Measurements from ENCODE around the gene RNF34. TPM values are rescaled to one million over a fixed set of nuclear protein-coding genes. Genes with fewer than 3 reads are reported as not detected.

The RNF34 gene
- total RNA-seq, 4 donors from 2014 or later: 32.3 to 57.1 (median 46.2) TPM

DNA sequence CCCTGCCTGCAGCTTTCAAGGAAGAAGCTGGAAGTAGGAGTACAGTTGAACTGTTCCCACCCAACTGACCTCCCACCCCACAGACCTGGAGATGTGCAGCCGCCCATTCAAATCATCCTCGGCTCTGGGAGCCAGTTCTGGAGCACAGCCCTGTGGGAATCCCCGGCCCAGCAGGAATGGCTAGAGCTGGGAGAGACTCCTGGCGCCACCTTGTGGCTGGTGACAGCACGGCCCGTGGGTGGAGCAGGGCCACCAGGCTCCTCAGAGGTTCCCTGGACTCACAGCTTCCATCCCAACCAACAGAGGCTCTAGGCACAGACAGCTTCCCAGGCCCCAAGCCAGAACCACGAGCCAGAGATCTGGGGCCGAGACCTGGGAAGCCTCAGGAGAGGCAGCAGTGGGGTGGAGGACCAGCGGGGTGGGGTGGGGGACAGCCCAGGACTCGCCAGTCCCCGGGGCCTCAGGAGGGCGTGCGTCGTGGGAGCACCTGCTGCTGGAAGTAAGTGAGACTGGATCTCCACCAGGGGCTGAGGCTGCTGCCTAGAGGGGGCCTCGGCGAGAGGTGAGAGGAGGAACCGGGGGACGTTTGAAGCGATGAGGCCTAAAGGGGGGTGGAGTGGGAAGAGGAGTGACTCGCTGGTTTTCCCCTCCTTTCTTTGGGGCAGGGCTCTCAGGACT lies 43.4 kb downstream of the RNF34 start:
- intact Hi-C loops (cut with DNase I; ENCODE audit: low total_unique reads) (loop anchor here (1.0 to 5.0 kb wide), 2 partner anchors 91 to 109 kb away; partner anchors contain the start of gene ANAPC5), in situ Hi-C loops (cut with MboI; ENCODE audit: low sequenced_read_pairs in 4 of 4) (loop anchor here in 2 of 4 donors (5.0 to 10.0 kb wide), 2 partner anchors 109 to 111 kb away; no protein-coding TSS in a partner anchor)
- peaks cover 0 to 36% of the 10 kb centered on the region in 2 donors for H3K36me3 ChIP-seq
- H3K27ac ChIP-seq: peak overlapping the region in 3 of 4 donors; percentile 14 to 29 (median 23)
- no peaks in the 10 kb centered on the region for H3K27me3 ChIP-seq
- no peaks in the 10 kb centered on the region for H3K9me3 ChIP-seq
- peaks cover 0 to 5% of the 10 kb centered on the region in 2 donors for H3K4me1 ChIP-seq
- TF ChIP-seq CTCF (IDR thresholded peaks at IDR 0.05 in 4 of 5, conservative IDR thresholded peaks at IDR 0.05 in 1 of 5) (peak; percentile 85 to 97 (median 94)), POLR2A (IDR thresholded peaks at IDR 0.05) (no peak)
- ATAC-seq: peak; percentile 82 to 93
- no peak overlapping the region for H3K4me3 ChIP-seq
- DNase-seq: peak; percentile 62 to 80

DNA sequence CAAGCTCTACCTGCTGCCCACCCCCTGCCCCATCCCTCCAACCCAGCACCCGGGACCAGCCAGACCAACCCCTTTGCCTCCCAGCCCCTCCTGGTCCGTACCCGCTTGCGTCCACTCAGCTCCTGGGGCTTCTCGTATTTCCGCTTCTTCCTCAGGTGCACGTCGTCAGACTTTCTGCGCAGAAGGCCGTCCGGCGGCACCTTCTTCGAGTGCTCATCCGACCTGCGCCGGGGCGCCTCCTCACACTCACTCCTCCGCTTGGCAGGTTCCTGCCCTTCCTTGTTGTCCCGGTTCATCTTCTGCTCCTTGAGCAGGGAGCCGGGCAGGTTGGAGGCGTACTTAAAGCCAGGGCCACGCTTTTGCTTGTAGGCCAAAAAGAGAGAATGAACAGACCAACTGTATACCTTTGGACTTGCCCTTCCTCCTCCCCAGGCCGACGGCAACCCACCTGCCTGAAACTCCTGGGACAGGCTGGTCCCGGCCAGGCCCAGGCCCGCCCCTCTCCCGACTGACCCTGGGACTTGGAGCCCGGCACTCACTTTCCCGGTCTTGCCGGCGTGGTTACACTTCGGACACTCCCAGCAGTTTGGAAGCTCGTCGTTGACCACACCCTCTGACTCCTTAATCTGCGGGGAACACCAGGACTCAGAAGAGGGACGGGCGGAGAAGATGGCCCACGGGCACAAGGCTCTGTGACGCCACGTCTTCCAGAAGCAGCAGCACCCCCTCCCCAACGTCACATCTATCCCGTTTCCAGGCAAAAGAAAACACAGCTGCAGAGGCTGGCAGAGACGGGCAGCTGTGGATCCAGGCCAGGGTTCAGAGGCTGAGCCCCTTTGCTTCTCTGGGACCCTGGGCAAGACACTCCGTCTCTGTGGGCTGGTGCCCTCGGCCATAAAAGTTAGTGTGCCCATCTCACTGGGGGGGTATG lies 44.3 kb downstream of the RNF34 start:
- Histone ChIP-seq H3K4me3 (no peak overlapping the region), H3K4me1 (peaks cover 0 to 9% of the 10 kb centered on the region in 2 donors), H3K27ac (no peak overlapping the region), H3K9me3 (no peaks in the 10 kb centered on the region), H3K27me3 (no peaks in the 10 kb centered on the region), H3K36me3 (peaks cover 0 to 32% of the 10 kb centered on the region in 2 donors)
- ATAC-seq: no peak
- no peak for DNase-seq
- in situ Hi-C loops (cut with MboI; ENCODE audit: low sequenced_read_pairs in 4 of 4): loop anchor here in 2 of 4 donors (5.0 to 10.0 kb wide), 2 partner anchors 109 to 112 kb away; no protein-coding TSS in a partner anchor
- no peak for TF ChIP-seq CTCF (IDR thresholded peaks at IDR 0.05 in 4 of 5, conservative IDR thresholded peaks at IDR 0.05 in 1 of 5)
- TF ChIP-seq POLR2A (IDR thresholded peaks at IDR 0.05): no peak
- intact Hi-C loops (cut with DNase I; ENCODE audit: low total_unique reads): loop anchor here (1.0 to 5.0 kb wide), 2 partner anchors 92 to 110 kb away; partner anchors contain the start of gene ANAPC5

DNA sequence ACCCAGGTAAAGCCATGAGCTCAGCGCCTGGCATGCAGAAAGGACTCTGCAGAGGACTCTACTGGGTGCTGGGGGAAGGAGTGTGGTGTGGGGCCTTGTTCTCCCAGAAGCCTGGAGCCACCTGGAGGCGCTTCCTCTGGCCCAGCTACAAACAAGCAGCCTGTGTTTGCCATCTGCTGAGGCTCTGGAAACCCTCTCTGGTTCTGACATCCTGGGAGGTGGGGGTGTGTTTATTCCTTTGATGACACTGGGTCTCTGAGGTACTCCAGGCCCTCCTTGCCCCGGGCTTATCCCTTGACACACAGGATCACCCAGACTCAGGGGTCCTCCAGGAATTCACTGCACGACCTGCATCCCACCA lies 44.9 kb downstream of the RNF34 start:
- intact Hi-C loops (cut with DNase I; ENCODE audit: low total_unique reads) (loop anchor here (5.0 kb wide), 1 partner anchor 93 kb away; the partner anchor contains the start of gene ANAPC5), in situ Hi-C loops (cut with MboI; ENCODE audit: low sequenced_read_pairs in 4 of 4) (loop anchor here in 3 of 4 donors (5.0 to 10.0 kb wide), 2 partner anchors 110 to 113 kb away; no protein-coding TSS in a partner anchor)
- no peak for TF ChIP-seq CTCF (IDR thresholded peaks at IDR 0.05 in 4 of 5, conservative IDR thresholded peaks at IDR 0.05 in 1 of 5)
- no peak for TF ChIP-seq POLR2A (IDR thresholded peaks at IDR 0.05)
- ATAC-seq (no peak), DNase-seq (no peak)
- peaks cover 0 to 25% of the 10 kb centered on the region in 2 donors for H3K36me3 ChIP-seq
- no peaks in the 10 kb centered on the region for H3K9me3 ChIP-seq
- no peak overlapping the region for H3K4me3 ChIP-seq
- H3K27me3 ChIP-seq: no peaks in the 10 kb centered on the region
- H3K27ac ChIP-seq: no peak overlapping the region
- H3K4me1 ChIP-seq: peaks cover 0 to 9% of the 10 kb centered on the region in 2 donors

DNA sequence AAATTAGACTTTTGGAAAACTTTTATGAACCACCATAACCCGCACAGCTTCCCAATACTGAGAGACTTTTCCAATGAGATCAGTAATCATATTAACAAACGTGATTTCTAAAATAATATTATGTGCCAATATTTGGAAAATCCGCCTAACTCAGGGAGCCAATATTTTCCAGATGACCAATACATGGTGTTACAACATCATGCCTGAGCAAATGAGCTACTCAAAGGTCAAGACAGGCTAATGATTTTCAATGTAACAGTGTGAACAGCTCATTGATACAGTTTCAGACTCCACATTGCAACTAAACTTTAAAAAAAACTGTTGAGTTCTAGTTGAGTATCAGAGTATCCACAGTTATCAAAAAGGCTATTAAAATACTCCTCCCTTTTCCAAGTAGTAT lies 46.8 kb downstream of the RNF34 start:
- Histone ChIP-seq H3K4me3 (no peak overlapping the region), H3K9me3 (no peaks in the 10 kb centered on the region), H3K36me3 (peaks cover 0 to 8% of the 10 kb centered on the region in 2 donors), H3K27me3 (no peaks in the 10 kb centered on the region), H3K27ac (no peak overlapping the region), H3K4me1 (peaks cover 0 to 15% of the 10 kb centered on the region in 2 donors)
- intact Hi-C loops (cut with DNase I; ENCODE audit: low total_unique reads): no loop called here
- ATAC-seq: no peak
- in situ Hi-C loops (cut with MboI; ENCODE audit: low sequenced_read_pairs in 4 of 4): loop anchor here in 2 of 4 donors (5.0 to 10.0 kb wide), 2 partner anchors 112 to 114 kb away; no protein-coding TSS in a partner anchor
- TF ChIP-seq POLR2A (IDR thresholded peaks at IDR 0.05) (no peak), CTCF (IDR thresholded peaks at IDR 0.05 in 4 of 5, conservative IDR thresholded peaks at IDR 0.05 in 1 of 5) (no peak)
- DNase-seq: no peak
